ENCODE results near the gene HNRNPK. TPM values are rescaled to one million over a fixed set of nuclear protein-coding genes. Genes with fewer than 3 reads are reported as not detected.
"Not testable (repeated sequence)": the region's sequence is repeated elsewhere in the genome, so short reads cannot be mapped to it uniquely, and the experiment has no call there.

The HNRNPK gene
- total RNA-seq, 1 donor from 2014 or later = 752 TPM

GRCh38 chr9:83978992-83979811, 813 bp downstream of the HNRNPK start:
- intact Hi-C loops (cut with micrococcal nuclease) = loop anchor here (1.0 kb wide), 1 partner anchor 314 kb away; no protein-coding TSS in a partner anchor

GRCh38 chr9:83977196-83977595, 2.8 kb downstream of the HNRNPK start:
- intact Hi-C loops (cut with micrococcal nuclease) = loop anchor here (1.0 kb wide), 1 partner anchor 338 kb away; no protein-coding TSS in a partner anchor

GRCh38 chr9:83976372-83976771, 3.6 kb downstream of the HNRNPK start:
- intact Hi-C loops (cut with micrococcal nuclease) = no loop called here

- intact Hi-C loops (cut with micrococcal nuclease) = no loop called here
Measured at GRCh38 chr9:83975300-83975699, 4.7 kb downstream of the HNRNPK start.

DNA sequence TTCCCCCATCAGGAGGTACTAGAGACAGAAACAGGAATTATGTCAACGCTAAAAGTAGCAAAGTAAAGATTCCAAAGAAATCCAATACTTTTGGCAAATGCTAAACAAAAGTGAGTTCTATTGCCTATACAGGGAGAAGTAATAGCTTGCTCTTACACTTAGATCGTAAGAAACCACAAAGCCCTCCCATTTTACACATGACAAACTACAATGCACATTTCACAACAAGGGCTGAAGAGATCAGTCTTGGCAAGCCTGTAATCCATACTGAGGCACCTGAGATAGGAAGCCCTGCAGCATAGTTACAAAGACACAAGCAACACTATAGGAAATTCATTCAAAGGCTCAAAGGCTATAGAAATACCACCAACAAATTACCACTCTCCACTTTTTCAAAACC, 7.7 kb downstream of the HNRNPK start:
- intact Hi-C loops (cut with micrococcal nuclease) = no loop called here

GRCh38 chr9:83971485-83971884, 8.5 kb downstream of the HNRNPK start:
- intact Hi-C loops (cut with micrococcal nuclease) = no loop called here

DNA sequence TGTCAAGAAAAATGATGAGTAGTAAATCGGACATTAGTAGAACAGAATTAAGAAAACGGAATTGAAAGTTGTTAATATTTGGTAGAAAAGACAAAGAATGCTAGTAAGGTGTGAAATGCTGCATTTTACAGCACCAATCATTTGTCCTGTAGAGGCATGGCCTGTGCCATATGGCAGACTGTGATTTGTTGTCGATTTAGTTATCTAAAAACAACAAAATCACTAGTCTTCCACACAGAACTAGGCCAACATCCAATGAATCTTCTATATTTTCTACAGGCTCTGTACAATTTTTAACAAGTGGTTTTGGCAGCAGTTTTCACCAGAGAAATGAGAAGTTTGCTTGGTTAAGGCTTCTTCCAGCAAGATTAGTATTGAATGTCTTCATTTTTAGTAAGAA, 10.4 kb downstream of the HNRNPK start:
- intact Hi-C loops (cut with micrococcal nuclease) = no loop called here

DNA sequence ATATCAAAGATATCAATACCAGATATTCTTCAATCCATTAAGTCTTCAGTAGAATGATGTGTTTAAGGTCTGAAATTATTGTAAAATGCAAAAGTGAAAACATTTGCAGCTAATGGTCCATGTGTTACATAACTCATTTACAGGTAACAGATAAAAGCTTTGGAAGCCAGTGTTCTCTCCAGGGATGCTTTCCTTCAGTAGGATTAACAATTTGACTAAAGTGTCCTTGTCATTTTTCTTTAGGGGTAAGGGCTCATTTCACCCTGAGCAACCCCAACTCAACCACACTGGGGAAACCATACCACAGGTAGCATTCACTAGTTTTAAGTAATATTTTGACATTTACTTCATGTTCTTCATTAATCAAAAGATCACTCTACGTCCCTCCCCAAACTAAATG, 12.9 kb downstream of the HNRNPK start:
- intact Hi-C loops (cut with micrococcal nuclease) = no loop called here

- intact Hi-C loops (cut with micrococcal nuclease) = no loop called here
Measured at GRCh38 chr9:83966209-83966582, 13.8 kb downstream of the HNRNPK start.

GRCh38 chr9:83965350-83966208, 14.4 kb downstream of the HNRNPK start:
- intact Hi-C loops (cut with micrococcal nuclease) = no loop called here

GRCh38 chr9:83964973-83965349, 15.1 kb downstream of the HNRNPK start:
- intact Hi-C loops (cut with micrococcal nuclease) = no loop called here

- intact Hi-C loops (cut with micrococcal nuclease) = no loop called here
Measured at GRCh38 chr9:83962165-83962564, 17.9 kb downstream of the HNRNPK start.

DNA sequence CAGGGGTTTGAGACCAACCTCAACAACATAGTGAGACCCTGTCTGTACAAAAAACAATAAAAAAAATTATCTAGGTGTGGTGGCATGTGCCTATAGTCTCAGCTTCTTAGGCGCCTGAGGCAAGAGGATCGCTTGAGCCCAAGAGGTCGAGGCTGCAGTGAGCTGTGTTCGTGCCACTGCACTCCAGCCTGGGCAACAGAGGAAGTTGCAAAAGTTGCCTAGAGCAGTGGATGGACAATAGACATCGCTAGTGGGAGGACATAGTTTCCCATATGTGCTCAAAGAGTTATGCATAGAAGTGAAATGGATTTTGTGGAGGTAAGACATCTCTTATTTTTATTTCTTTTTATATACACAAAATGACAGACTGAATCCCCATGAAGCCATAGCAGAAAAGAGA, 19.0 kb downstream of the HNRNPK start:
- intact Hi-C loops (cut with micrococcal nuclease) = no loop called here

- intact Hi-C loops (cut with micrococcal nuclease) = no loop called here
Measured at GRCh38 chr9:83959061-83959460, 21.0 kb downstream of the HNRNPK start.

DNA sequence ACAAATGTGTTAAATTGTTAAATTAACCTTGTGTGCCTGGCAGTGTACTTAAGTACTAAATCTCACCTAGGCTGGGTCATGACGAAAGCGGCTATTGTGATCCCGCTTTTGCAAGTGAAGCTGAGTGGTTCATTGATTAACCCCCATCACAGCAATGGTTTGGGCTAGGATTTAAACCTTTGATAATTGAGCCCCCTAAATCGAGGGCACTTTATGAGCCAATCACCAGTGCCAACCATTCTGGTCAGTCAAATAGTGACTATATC, 22.8 kb downstream of the HNRNPK start:
- intact Hi-C loops (cut with micrococcal nuclease) = no loop called here

DNA sequence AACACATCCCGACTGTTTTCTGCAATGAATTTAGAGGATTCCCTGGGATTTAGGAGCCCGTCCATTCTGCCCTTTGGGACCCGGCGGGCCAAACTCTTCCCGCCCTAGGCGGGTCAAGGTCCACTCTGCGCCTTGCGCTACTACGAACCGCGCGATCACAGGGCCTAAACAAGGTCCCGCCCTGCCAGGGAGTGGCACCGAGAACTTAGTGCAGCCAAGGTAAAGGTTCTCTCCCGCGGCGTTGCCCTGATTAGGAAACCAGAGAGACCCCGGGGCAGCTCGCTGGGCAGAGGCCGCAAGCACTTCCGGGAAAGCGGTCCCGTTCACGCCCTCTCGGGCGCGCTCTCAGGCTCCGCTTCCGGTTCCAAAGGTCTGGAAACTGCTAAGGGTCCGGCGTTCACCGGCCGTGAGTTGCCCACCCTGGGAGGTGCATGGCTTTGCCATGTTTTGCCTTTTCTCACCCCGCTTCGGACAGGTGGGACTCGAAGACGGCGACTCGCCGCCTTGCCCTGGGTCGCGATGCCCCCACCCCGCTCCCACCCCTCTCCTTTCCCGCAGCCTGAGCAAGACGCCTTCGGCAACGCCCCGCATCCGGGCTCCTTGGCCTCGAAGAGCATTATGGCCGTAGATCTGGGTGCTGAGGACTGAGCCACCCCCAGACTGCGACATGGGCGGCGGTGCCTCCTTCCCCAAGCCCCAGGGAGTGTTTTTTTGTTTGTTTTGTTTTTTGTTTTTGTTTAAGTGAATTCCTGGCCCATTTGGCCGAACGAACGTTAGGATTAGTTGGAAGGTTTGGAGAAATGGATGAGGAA, 23.4 kb downstream of the HNRNPK start:
- intact Hi-C loops (cut with micrococcal nuclease) = loop anchor here (1.0 kb wide), 2 partner anchors 24 to 35 kb away; partner anchors contain the start of genes HNRNPK, KIF27 and RMI1

- intact Hi-C loops (cut with micrococcal nuclease) = loop anchor here (1.0 kb wide), 2 partner anchors 24 to 35 kb away; partner anchors contain the start of genes HNRNPK, KIF27 and RMI1
Measured at GRCh38 chr9:83956086-83956435, 24.0 kb downstream of the HNRNPK start.

DNA sequence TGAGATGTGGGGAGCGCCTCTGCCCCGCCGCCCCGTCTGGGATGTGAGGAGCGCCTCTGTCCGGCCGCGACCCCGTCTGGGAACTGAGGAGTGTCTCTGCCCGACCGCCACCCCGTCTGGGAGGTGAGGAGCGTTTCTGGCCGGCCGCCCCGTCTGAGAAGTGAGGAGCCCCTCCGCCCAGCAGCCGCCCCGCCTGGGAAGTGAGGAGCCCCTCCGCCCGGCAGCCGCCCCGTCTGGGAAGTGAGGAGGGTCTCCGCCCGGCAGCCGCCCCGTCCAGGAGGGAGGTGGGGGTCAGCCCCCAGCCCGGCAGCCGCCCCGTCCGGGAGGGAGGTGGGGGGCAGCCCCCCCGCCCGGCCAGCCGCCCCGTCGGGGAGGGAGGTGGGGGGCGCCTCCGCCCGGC, 31.9 kb downstream of the HNRNPK start:
- intact Hi-C loops (cut with micrococcal nuclease) = not testable (repeated sequence)

- intact Hi-C loops (cut with micrococcal nuclease) = no loop called here
Measured at GRCh38 chr9:83940590-83941303, 39.3 kb downstream of the HNRNPK start.

- intact Hi-C loops (cut with micrococcal nuclease) = loop anchor here (1.0 kb wide), 3 partner anchors 235 to 377 kb away; no protein-coding TSS in a partner anchor
Measured at GRCh38 chr9:83937861-83938455, 42.1 kb downstream of the HNRNPK start.

DNA sequence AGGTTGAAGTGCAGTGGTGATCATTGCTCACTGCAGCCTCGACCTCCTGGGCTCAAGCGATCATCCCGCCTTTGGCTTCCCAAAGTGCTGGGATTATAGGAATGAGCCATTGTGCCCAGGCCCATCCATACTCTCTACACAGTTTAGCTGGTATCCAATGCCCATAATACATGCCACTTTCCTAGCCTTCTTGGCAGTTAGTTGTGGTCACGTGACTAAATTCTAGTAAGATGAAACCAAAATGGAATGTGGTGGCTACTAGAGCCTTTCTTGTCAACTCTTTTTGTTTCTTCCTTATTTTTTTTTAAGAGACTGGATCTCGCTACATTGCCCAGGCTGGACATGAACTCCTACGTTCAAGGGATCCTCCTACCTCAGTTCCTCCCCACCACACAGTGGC, 43.5 kb downstream of the HNRNPK start:
- intact Hi-C loops (cut with micrococcal nuclease) = no loop called here
